Measurements from ENCODE around the gene C22orf23.

C22orf23 gene

GRCh38 chr22:37973271-37974170 is 20.1 kb upstream of the C22orf23 start:
- TF ChIP-seq CTCF (IDR thresholded peaks at IDR 0.05; ENCODE audit: low read depth, low read length, missing control alignments) = no peak
- no peak overlapping the region for H3K4me3 ChIP-seq (replicated peaks; ENCODE audit: low read depth, low read length)

GRCh38 chr22:37972527-37972926 is 19.1 kb upstream of the C22orf23 start:
- TF ChIP-seq CTCF (IDR thresholded peaks at IDR 0.05; ENCODE audit: low read depth, low read length, missing control alignments) = no peak
- no peak overlapping the region for H3K4me3 ChIP-seq (replicated peaks; ENCODE audit: low read depth, low read length)
- DNase-seq (ENCODE audit: extremely low read depth, low read depth) = no peak

More at GRCh38 chr22:37973271-37974170, 20.1 kb upstream of the C22orf23 start:
- no peak for DNase-seq (ENCODE audit: extremely low read depth, low read depth)

GRCh38 chr22:37971475-37972434 is 18.4 kb upstream of the C22orf23 start:
- H3K4me3 ChIP-seq (replicated peaks; ENCODE audit: low read depth, low read length) = no peak overlapping the region
- no peak for DNase-seq (ENCODE audit: extremely low read depth, low read depth)
- TF ChIP-seq CTCF (IDR thresholded peaks at IDR 0.05; ENCODE audit: low read depth, low read length, missing control alignments) = no peak

- DNase-seq (ENCODE audit: extremely low read depth, low read depth) = no peak
- no peak overlapping the region for H3K4me3 ChIP-seq (replicated peaks; ENCODE audit: low read depth, low read length)
- TF ChIP-seq CTCF (IDR thresholded peaks at IDR 0.05; ENCODE audit: low read depth, low read length, missing control alignments) = no peak
Measured at GRCh38 chr22:37970864-37971263, 17.5 kb upstream of the C22orf23 start.

GRCh38 chr22:37968452-37969251 is 15.3 kb upstream of the C22orf23 start:
- TF ChIP-seq CTCF (IDR thresholded peaks at IDR 0.05; ENCODE audit: low read depth, low read length, missing control alignments) = no peak
- no peak overlapping the region for H3K4me3 ChIP-seq (replicated peaks; ENCODE audit: low read depth, low read length)
- DNase-seq (ENCODE audit: extremely low read depth, low read depth) = no peak
